ENCODE measurements around the gene RPL29.

Gene RPL29

DNA sequence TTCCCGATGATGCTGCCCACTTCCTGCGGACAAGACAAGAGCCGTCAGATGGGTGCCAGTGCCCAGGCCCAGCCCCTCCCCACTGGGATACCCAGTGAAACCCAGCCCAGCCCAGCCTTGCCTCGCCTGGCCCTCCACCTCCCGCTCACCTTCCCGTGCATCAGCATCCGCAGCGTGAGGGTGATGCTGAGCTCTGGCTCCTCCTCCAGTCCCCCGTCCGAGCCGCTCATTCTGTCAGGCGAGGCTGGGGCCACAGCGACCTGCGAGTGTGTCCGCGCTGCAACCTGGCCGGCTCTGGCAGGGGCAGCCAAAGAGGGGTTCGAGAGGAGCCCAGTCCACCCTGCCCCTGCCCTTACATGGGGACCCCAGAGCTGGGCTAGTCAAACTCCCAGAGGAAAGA lies 34.7 kb downstream of the RPL29 start:
- H3K79me1 ChIP-seq (ENCODE audit: low read length): peaks cover 1% of the 10 kb centered on the region
- no peak overlapping the region for H3K56ac ChIP-seq (ENCODE audit: low read length)
- H2AK5ac ChIP-seq (ENCODE audit: low read length): no peak overlapping the region
- H3K23ac ChIP-seq (ENCODE audit: low read length): no peak overlapping the region
- WGBS (ENCODE audit: extremely low coverage, insufficient coverage, low lambda C conversion rate): no CpG with 5 or more reads among the region's 18 CpGs
- no peak overlapping the region for H3K4me2 ChIP-seq (ENCODE audit: low read length)
- H3K4me1 ChIP-seq (ENCODE audit: control insufficient read depth, low read depth, low read length): peaks cover 2% of the 10 kb centered on the region
- no peak overlapping the region for H3K4me3 ChIP-seq (ENCODE audit: low read length)
- no peak overlapping the region for H3K18ac ChIP-seq (ENCODE audit: low read length)
- no peak overlapping the region for H3K4ac ChIP-seq (ENCODE audit: low read depth, low read length)
- no peaks in the 10 kb centered on the region for H3K27me3 ChIP-seq (ENCODE audit: insufficient read depth, low read length, poor library complexity)
- peaks cover 3% of the 10 kb centered on the region for H3K36me3 ChIP-seq (ENCODE audit: control insufficient read depth, insufficient read depth, low read length)
- H2BK120ac ChIP-seq (ENCODE audit: low read depth, low read length): no peak overlapping the region
- no peaks in the 10 kb centered on the region for H3K79me2 ChIP-seq (ENCODE audit: control insufficient read depth, insufficient read depth, low read length)
- no peak overlapping the region for H4K5ac ChIP-seq (ENCODE audit: low read length)
- DNase-seq: no peak
- H2BK5ac ChIP-seq (ENCODE audit: low read length): no peak overlapping the region
- H4K8ac ChIP-seq (ENCODE audit: low read depth, low read length): no peak overlapping the region
- H3K27ac ChIP-seq (ENCODE audit: low read depth, low read length): no peak overlapping the region
- H3K9ac ChIP-seq (ENCODE audit: low read length): no peak overlapping the region
- no peak overlapping the region for H2BK15ac ChIP-seq (replicated peaks; ENCODE audit: low read depth)

DNA sequence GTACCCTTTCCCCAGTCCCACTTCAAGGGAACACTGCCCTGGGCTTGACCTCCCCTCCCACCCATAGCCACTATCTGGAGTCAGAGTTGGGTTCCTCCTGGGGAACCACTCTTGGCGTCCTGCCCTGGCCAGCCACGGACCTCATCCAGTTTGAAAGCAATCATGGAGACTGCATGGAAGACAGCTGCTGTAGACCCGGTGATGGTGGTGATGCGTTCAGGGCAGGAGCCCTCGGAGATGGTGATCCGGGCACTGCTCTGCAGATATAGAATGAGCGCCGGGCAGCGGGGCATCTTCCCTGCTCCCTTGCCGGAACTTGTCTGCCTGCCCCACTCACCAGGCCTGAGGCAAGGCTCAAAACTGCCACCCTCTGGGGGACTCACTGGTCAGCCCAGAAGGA lies 35.3 kb downstream of the RPL29 start:
- Histone ChIP-seq H3K4me2 (ENCODE audit: low read length) (no peak overlapping the region), H3K4me1 (ENCODE audit: control insufficient read depth, low read depth, low read length) (no peaks in the 10 kb centered on the region), H2BK15ac (replicated peaks; ENCODE audit: low read depth) (no peak overlapping the region), H3K79me2 (ENCODE audit: control insufficient read depth, insufficient read depth, low read length) (no peaks in the 10 kb centered on the region), H2BK120ac (ENCODE audit: low read depth, low read length) (no peak overlapping the region), H4K8ac (ENCODE audit: low read depth, low read length) (no peak overlapping the region), H3K9ac (ENCODE audit: low read length) (no peak overlapping the region), H3K27me3 (ENCODE audit: insufficient read depth, low read length, poor library complexity) (peaks cover 2% of the 10 kb centered on the region), H3K18ac (ENCODE audit: low read length) (no peak overlapping the region), H3K56ac (ENCODE audit: low read length) (no peak overlapping the region), H3K36me3 (ENCODE audit: control insufficient read depth, insufficient read depth, low read length) (peaks cover 3% of the 10 kb centered on the region), H4K5ac (ENCODE audit: low read length) (no peak overlapping the region), H3K4me3 (ENCODE audit: low read length) (no peak overlapping the region), H3K4ac (ENCODE audit: low read depth, low read length) (no peak overlapping the region), H3K23ac (ENCODE audit: low read length) (no peak overlapping the region), H2AK5ac (ENCODE audit: low read length) (no peak overlapping the region), H2BK5ac (ENCODE audit: low read length) (no peak overlapping the region), H3K27ac (ENCODE audit: low read depth, low read length) (no peak overlapping the region), H3K79me1 (ENCODE audit: low read length) (peaks cover 1% of the 10 kb centered on the region)
- no peak for DNase-seq
- no CpG with 5 or more reads among the region's 10 CpGs for WGBS (ENCODE audit: extremely low coverage, insufficient coverage, low lambda C conversion rate)

- H3K18ac ChIP-seq (ENCODE audit: low read length): no peak overlapping the region
- H4K8ac ChIP-seq (ENCODE audit: low read depth, low read length): no peak overlapping the region
- no peaks in the 10 kb centered on the region for H3K79me1 ChIP-seq (ENCODE audit: low read length)
- no CpG with 5 or more reads among the region's 7 CpGs for WGBS (ENCODE audit: extremely low coverage, insufficient coverage, low lambda C conversion rate)
- H2BK15ac ChIP-seq (replicated peaks; ENCODE audit: low read depth): no peak overlapping the region
- no peak overlapping the region for H2AK5ac ChIP-seq (ENCODE audit: low read length)
- H3K4me3 ChIP-seq (ENCODE audit: low read length): no peak overlapping the region
- no peak overlapping the region for H3K4ac ChIP-seq (ENCODE audit: low read depth, low read length)
- H3K4me1 ChIP-seq (ENCODE audit: control insufficient read depth, low read depth, low read length): no peaks in the 10 kb centered on the region
- no peak overlapping the region for H2BK120ac ChIP-seq (ENCODE audit: low read depth, low read length)
- H3K79me2 ChIP-seq (ENCODE audit: control insufficient read depth, insufficient read depth, low read length): no peaks in the 10 kb centered on the region
- H3K4me2 ChIP-seq (ENCODE audit: low read length): no peak overlapping the region
- H4K5ac ChIP-seq (ENCODE audit: low read length): no peak overlapping the region
- no peak overlapping the region for H3K9ac ChIP-seq (ENCODE audit: low read length)
- no peak for DNase-seq
- H3K36me3 ChIP-seq (ENCODE audit: control insufficient read depth, insufficient read depth, low read length): peaks cover 3% of the 10 kb centered on the region
- no peak overlapping the region for H3K56ac ChIP-seq (ENCODE audit: low read length)
- peaks cover 9% of the 10 kb centered on the region for H3K27me3 ChIP-seq (ENCODE audit: insufficient read depth, low read length, poor library complexity)
- H2BK5ac ChIP-seq (ENCODE audit: low read length): no peak overlapping the region
- no peak overlapping the region for H3K23ac ChIP-seq (ENCODE audit: low read length)
- H3K27ac ChIP-seq (ENCODE audit: low read depth, low read length): no peak overlapping the region
Measured at GRCh38 chr3:51959651-51960050, 36.0 kb downstream of the RPL29 start.

DNA sequence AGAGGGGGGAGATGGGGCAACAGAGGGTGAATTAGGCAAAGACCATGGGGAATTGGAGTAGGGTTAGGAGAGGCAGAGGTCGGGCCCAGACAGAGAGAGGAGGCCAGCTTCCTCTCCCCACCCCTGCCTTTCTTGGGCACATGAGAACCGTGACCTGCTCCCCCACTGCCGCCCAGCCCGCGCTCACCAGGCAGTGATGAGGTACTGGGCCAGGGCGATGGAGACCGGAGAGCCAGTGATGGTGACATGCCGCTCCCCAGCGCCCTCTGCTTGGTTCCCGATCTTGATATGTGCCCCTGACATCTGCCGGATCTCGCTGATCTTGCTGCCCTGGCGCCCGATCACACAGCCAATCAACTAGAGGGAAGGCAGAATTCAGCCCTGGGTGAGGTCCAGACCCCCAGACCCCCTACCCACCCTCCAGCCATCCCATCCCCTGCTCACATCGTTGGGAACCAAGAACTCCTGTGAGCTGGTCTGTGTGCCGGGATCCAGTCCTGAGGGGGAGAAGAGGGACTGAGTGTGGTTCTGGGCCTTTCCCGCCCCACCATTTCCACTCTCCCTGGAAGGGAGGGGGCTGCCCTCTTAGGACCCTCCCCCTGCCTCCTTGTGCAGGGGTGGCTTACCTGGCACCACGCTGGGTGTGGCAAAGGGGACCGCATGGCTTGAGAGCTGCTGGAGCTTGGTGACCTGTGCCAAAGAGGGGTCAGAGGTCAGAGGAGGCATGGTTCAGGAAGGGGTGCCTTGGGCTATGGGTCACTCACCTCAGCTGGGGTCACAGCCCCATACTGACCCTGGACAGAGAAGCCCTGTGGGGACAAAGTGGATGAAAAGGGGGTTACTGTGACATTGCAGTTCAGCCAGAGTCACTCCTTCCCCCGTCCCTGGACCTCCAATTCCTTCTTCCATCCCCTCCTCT lies 36.8 kb downstream of the RPL29 start:
- no peak overlapping the region for H4K8ac ChIP-seq (ENCODE audit: low read depth, low read length)
- no peak overlapping the region for H3K4me2 ChIP-seq (ENCODE audit: low read length)
- peaks cover 3% of the 10 kb centered on the region for H3K36me3 ChIP-seq (ENCODE audit: control insufficient read depth, insufficient read depth, low read length)
- H3K79me1 ChIP-seq (ENCODE audit: low read length): no peaks in the 10 kb centered on the region
- no peak overlapping the region for H3K27ac ChIP-seq (ENCODE audit: low read depth, low read length)
- no peak overlapping the region for H3K56ac ChIP-seq (ENCODE audit: low read length)
- no peak overlapping the region for H4K5ac ChIP-seq (ENCODE audit: low read length)
- no peak overlapping the region for H3K23ac ChIP-seq (ENCODE audit: low read length)
- no peak overlapping the region for H2BK5ac ChIP-seq (ENCODE audit: low read length)
- no peak overlapping the region for H2BK15ac ChIP-seq (replicated peaks; ENCODE audit: low read depth)
- no peak overlapping the region for H3K4me3 ChIP-seq (ENCODE audit: low read length)
- H3K79me2 ChIP-seq (ENCODE audit: control insufficient read depth, insufficient read depth, low read length): no peaks in the 10 kb centered on the region
- no peak overlapping the region for H3K18ac ChIP-seq (ENCODE audit: low read length)
- H3K27me3 ChIP-seq (ENCODE audit: insufficient read depth, low read length, poor library complexity): peaks cover 14% of the 10 kb centered on the region
- no peak overlapping the region for H3K9ac ChIP-seq (ENCODE audit: low read length)
- WGBS (ENCODE audit: extremely low coverage, insufficient coverage, low lambda C conversion rate): no CpG with 5 or more reads among the region's 20 CpGs
- H2AK5ac ChIP-seq (ENCODE audit: low read length): no peak overlapping the region
- no peak overlapping the region for H2BK120ac ChIP-seq (ENCODE audit: low read depth, low read length)
- no peak for DNase-seq
- no peak overlapping the region for H3K4ac ChIP-seq (ENCODE audit: low read depth, low read length)
- no peaks in the 10 kb centered on the region for H3K4me1 ChIP-seq (ENCODE audit: control insufficient read depth, low read depth, low read length)

GRCh38 chr3:51957520-51958205 lies 38.0 kb downstream of the RPL29 start:
- H3K79me1 ChIP-seq (ENCODE audit: low read length): no peaks in the 10 kb centered on the region
- no peaks in the 10 kb centered on the region for H3K79me2 ChIP-seq (ENCODE audit: control insufficient read depth, insufficient read depth, low read length)
- H3K4me3 ChIP-seq (ENCODE audit: low read length): no peak overlapping the region
- H3K18ac ChIP-seq (ENCODE audit: low read length): no peak overlapping the region
- H4K8ac ChIP-seq (ENCODE audit: low read depth, low read length): no peak overlapping the region
- peaks cover 18% of the 10 kb centered on the region for H3K27me3 ChIP-seq (ENCODE audit: insufficient read depth, low read length, poor library complexity)
- H2BK15ac ChIP-seq (replicated peaks; ENCODE audit: low read depth): no peak overlapping the region
- no peak overlapping the region for H3K4ac ChIP-seq (ENCODE audit: low read depth, low read length)
- no peak overlapping the region for H4K5ac ChIP-seq (ENCODE audit: low read length)
- H3K56ac ChIP-seq (ENCODE audit: low read length): no peak overlapping the region
- H2AK5ac ChIP-seq (ENCODE audit: low read length): no peak overlapping the region
- no peak overlapping the region for H3K27ac ChIP-seq (ENCODE audit: low read depth, low read length)
- no peak overlapping the region for H3K23ac ChIP-seq (ENCODE audit: low read length)
- WGBS (ENCODE audit: extremely low coverage, insufficient coverage, low lambda C conversion rate): no CpG with 5 or more reads among the region's 15 CpGs
- no peak overlapping the region for H2BK120ac ChIP-seq (ENCODE audit: low read depth, low read length)
- no peak overlapping the region for H2BK5ac ChIP-seq (ENCODE audit: low read length)
- DNase-seq: no peak
- no peak overlapping the region for H3K4me2 ChIP-seq (ENCODE audit: low read length)
- no peaks in the 10 kb centered on the region for H3K4me1 ChIP-seq (ENCODE audit: control insufficient read depth, low read depth, low read length)
- H3K9ac ChIP-seq (ENCODE audit: low read length): no peak overlapping the region
- H3K36me3 ChIP-seq (ENCODE audit: control insufficient read depth, insufficient read depth, low read length): peaks cover 3% of the 10 kb centered on the region
